ENCODE data around the gene TRIAP1.

Gene TRIAP1

DNA sequence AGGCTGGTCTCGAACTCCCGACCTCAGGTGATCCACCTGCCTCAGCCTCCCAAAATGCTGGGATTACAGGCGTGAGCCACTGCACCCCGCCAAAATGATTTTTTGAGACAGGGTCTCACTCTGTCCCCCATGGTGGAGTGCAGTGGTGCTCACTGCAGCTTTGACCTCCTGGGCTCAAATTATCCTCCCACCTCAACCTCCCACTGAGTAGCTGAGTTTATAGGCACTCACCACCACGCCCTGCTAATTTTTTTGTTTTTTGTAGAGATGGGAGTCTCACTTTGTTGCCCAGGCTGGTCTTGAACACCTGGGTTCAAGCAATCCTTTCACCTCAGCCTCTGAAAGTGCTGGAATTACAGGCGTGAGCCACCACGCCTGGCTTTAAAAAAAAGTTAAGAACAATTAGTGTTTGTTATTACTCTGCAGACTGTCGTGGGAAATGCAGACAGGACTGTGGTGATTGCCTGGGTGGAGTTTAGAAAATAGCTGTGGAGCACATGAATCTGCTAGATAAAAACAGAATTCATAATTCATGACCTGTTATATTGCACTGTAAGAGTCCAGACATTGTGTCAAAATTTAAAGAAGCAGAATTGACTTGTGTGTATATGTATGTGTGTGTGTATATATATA is 17.5 kb downstream of the TRIAP1 start:
- TF ChIP-seq, protein P1, sequence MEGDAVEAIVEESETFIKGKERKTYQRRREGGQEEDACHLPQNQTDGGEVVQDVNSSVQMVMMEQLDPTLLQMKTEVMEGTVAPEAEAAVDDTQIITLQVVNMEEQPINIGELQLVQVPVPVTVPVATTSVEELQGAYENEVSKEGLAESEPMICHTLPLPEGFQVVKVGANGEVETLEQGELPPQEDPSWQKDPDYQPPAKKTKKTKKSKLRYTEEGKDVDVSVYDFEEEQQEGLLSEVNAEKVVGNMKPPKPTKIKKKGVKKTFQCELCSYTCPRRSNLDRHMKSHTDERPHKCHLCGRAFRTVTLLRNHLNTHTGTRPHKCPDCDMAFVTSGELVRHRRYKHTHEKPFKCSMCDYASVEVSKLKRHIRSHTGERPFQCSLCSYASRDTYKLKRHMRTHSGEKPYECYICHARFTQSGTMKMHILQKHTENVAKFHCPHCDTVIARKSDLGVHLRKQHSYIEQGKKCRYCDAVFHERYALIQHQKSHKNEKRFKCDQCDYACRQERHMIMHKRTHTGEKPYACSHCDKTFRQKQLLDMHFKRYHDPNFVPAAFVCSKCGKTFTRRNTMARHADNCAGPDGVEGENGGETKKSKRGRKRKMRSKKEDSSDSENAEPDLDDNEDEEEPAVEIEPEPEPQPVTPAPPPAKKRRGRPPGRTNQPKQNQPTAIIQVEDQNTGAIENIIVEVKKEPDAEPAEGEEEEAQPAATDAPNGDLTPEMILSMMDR (IDR thresholded peaks at IDR 0.05; ENCODE audit: low read depth, low read length), result no peak
- DNase-seq (ENCODE audit: low read depth, low spot score), result no peak
- no peak overlapping the region for H3K4me3 ChIP-seq (ENCODE audit: low read depth, low read length)
- in situ Hi-C loops (cut with HindIII; ENCODE audit: low sequenced_read_pairs), result no loop called here

DNA sequence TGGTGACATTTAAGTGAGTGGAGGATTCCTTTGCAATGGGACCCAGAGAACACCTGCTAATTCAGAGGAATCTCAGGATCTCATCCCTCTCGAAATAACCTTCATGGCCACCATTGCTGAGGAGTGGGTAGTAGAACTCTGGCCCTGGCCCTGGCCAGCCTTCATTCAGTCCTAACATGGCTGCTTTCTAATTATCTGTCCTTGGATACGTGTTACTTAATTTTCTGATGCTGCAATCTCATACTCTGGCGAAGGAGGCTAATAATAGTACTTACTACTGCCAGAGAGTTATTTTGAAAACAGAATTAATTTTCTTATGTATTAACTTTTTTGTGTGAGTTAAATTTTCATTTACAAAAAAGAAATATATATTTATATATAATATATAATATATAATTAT is 20.4 kb downstream of the TRIAP1 start:
- in situ Hi-C loops (cut with HindIII; ENCODE audit: low sequenced_read_pairs), result no loop called here
- DNase-seq (ENCODE audit: low read depth, low spot score), result no peak
- no peak overlapping the region for H3K4me3 ChIP-seq (ENCODE audit: low read depth, low read length)
- TF ChIP-seq, protein P1 (IDR thresholded peaks at IDR 0.05; ENCODE audit: low read depth, low read length), result no peak

DNA sequence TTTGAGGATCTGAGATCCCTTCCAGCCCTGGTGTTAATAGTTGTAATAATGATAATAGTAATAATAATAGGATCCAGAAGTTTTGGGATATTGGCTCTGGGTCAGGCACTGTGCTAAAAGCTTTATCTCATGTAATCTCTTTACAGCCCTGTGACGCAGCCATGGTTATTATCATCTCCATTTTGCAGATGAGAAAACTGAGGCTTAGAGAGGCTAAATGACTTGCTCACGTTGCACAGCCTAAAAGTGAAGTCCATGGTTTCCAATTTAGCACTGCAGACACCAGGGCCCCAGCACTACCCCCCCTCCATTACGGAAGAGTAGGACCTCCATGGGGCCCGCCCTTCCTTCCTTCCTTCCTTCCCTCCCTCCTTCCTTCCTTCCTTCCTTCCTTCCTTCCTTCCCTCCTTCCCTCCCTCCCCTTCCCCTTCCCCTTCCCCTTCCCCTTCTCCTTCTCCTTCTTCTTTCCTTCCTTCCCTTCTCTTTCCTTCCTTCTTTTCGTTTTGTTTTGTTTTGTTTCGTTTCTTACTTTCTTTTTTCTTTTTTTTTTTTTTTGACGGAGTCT is 23.2 kb downstream of the TRIAP1 start:
- DNase-seq (ENCODE audit: low read depth, low spot score), result no peak
- H3K4me3 ChIP-seq (ENCODE audit: low read depth, low read length), result no peak overlapping the region
- TF ChIP-seq, protein P1 (IDR thresholded peaks at IDR 0.05; ENCODE audit: low read depth, low read length), result no peak
- in situ Hi-C loops (cut with HindIII; ENCODE audit: low sequenced_read_pairs), result no loop called here

DNA sequence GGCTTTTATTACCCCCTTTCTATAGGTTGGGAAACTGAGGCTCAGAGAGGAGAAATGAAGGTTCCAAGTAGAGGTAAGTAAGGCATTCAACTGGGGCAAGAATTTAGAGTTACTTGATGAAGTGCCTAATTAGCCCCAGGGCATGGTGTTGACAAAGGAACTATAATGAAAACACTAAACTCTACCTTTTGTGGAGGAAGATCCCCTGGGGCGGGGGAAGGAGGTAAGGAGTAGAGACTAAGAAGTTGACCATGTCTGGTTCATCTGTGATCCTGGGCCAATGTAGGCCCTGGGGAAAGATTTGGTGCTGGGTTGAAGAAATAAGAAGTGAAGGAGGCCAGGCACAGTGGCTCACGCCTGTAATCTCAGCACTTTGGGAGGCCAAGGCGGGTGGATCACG is 24.5 kb downstream of the TRIAP1 start:
- TF ChIP-seq, protein P1 (IDR thresholded peaks at IDR 0.05; ENCODE audit: low read depth, low read length), result no peak
- H3K4me3 ChIP-seq (ENCODE audit: low read depth, low read length), result no peak overlapping the region
- in situ Hi-C loops (cut with HindIII; ENCODE audit: low sequenced_read_pairs), result no loop called here
- DNase-seq (ENCODE audit: low read depth, low spot score), result no peak

DNA sequence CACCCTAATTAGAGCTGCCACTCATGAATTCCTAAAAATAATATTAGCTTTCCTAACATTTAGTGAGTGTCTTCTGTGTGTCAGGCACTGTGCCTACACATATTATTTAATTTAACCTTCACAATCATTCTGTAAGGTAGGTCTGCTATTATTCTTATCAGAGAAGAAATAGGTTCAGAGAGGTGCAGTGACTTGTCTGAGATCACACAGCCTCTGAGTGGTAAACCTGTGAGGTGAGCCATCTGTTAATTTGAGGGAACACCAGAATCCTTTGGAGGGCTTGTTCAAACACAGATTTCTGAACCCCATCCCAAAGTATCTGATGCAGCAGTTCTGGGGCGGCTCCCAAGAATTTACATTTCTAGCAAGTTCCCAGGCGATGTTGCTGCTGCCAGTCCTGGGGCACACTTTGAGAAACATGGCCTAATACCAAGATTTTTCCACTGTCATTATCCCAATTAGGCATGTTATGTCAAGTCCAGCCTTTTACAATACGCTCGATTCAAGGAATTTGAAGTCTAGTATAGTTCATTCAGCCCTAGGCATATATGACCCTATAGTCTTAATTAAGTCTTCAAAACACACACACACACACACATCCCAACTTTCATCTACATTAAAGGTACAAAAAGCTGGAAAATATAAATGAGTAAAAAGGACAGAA is 28.1 kb downstream of the TRIAP1 start:
- no peak for DNase-seq (ENCODE audit: low read depth, low spot score)
- TF ChIP-seq, protein P1 (IDR thresholded peaks at IDR 0.05; ENCODE audit: low read depth, low read length), result no peak
- H3K4me3 ChIP-seq (ENCODE audit: low read depth, low read length), result no peak overlapping the region
- in situ Hi-C loops (cut with HindIII; ENCODE audit: low sequenced_read_pairs), result no loop called here

DNA sequence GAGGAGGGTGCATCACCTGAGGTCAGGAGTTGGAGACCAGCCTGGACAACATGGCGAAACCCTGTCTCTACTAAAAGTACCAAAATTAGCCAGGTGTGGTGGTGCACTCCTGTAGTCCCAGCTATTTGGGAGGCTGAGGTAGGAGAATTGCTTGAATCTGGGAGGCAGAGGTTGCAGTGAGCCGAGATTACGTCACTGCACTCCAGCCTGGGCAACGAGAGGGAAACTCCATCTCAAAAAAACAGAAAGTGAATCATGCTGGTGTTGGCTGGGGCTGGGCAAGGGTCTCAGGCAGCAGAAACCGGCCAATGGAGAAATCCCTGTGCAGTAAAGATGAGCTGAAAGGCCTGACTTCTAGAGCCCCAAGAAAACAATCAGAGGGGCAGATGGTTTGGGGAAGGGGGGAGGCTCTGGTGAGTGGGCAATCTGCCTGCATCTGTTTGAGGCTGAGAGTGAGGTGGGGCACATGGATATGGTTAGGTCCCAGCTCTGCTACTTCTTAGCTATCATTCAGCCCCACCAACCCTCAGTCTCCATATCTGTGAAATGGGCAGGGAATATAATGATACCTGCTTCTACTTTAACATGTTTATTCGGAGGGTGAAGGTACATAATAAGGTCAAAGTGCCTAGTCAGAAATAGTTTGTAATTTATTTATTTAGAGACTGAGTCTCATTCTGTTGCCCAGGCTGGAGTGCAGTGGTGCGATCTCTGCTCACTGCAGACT is 29.5 kb downstream of the TRIAP1 start:
- in situ Hi-C loops (cut with HindIII; ENCODE audit: low sequenced_read_pairs), result no loop called here
- H3K4me3 ChIP-seq (ENCODE audit: low read depth, low read length), result no peak overlapping the region
- DNase-seq (ENCODE audit: low read depth, low spot score), result no peak
- TF ChIP-seq, protein P1 (IDR thresholded peaks at IDR 0.05; ENCODE audit: low read depth, low read length), result no peak
